Immature natural killer cell (primary cell): ENCODE measurements around the gene TPRG1. TPM values are rescaled to one million over a fixed set of nuclear protein-coding genes. Genes with fewer than 3 reads are reported as not detected.

Source experiments
- DNase-seq, 3 donors: peaks; one replicate each; pipeline ENCODE4 v3.0.0; 2022; ENCODE audit warnings: mixed read lengths in 1 of 3
- H3K27ac Mint-ChIP-seq, 6 donors: one replicate each; pipeline ENCODE4 v1.8.0; 2020; ENCODE audit warnings: mixed read lengths in 6 of 6, mild to moderate bottlenecking in 5 of 6, inconsistent platforms in 4 of 6, moderate library complexity in 3 of 6
- H3K27me3 Mint-ChIP-seq, 3 donors: one replicate each; pipeline ENCODE4 v1.8.0; 2020 to 2021; ENCODE audit warnings: low read depth in 3 of 3, mild to moderate bottlenecking in 3 of 3, mixed read lengths in 3 of 3, moderate library complexity in 3 of 3, inconsistent platforms in 1 of 3
- H3K36me3 Mint-ChIP-seq, 3 donors: one replicate each; pipeline ENCODE4 v1.8.0; 2020; ENCODE audit warnings: mixed read lengths in 3 of 3, inconsistent platforms in 2 of 3, mild to moderate bottlenecking in 2 of 3
- H3K4me1 Mint-ChIP-seq, 2 donors: one replicate each; pipeline ENCODE4 v1.8.0; 2020; ENCODE audit warnings: inconsistent platforms in 2 of 2, mild to moderate bottlenecking in 2 of 2, mixed read lengths in 2 of 2, moderate library complexity in 1 of 2
- H3K4me3 Mint-ChIP-seq, 5 donors: one replicate each; pipeline ENCODE4 v1.8.0; 2020; ENCODE audit warnings: mild to moderate bottlenecking in 5 of 5, mixed read lengths in 5 of 5, inconsistent platforms in 3 of 5, moderate library complexity in 3 of 5
- H3K9me3 Mint-ChIP-seq, 6 donors: one replicate each; pipeline ENCODE4 v1.8.0; 2020; ENCODE audit warnings: mild to moderate bottlenecking in 6 of 6, mixed read lengths in 6 of 6, inconsistent platforms in 4 of 6, moderate library complexity in 3 of 6
- polyA plus RNA-seq, 3 donors: library from polyadenylated mRNA; unstranded; fragments of 300-500 nt; fragmentation: Illumina TruSeq; gene quantifications; one replicate each; pipeline ENCODE4 v1.2.3, GENCODE V29; 2021

The TPRG1 gene
- polyA plus RNA-seq, 3 donors from 2014 or later, result 0.38 to 6.0 TPM; not detected in 1

DNA sequence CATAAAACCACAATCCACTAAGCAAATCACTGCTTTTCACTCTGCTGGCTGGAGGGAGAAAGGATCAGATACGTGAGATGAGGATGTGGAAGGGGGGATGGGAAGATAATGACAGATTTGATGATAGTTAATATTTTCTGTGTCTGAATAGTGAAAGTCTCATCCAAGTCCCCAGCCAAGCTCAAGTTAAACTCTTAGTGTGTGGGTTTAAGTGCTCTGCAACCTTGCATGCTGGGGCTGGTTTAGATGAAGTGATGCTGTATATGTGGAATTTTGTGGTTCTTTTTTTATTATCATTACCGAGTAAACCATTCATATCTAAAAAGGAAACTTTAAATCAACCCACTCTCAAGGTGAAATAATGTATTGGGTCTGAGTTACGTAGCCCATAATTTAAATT lies 111.0 kb downstream of the TPRG1 start:
- H3K36me3 Mint-ChIP-seq, result no peaks in the 10 kb centered on the region
- peaks cover 0 to 3% (median 1%) of the 10 kb centered on the region in 3 donors for H3K27me3 Mint-ChIP-seq

DNA sequence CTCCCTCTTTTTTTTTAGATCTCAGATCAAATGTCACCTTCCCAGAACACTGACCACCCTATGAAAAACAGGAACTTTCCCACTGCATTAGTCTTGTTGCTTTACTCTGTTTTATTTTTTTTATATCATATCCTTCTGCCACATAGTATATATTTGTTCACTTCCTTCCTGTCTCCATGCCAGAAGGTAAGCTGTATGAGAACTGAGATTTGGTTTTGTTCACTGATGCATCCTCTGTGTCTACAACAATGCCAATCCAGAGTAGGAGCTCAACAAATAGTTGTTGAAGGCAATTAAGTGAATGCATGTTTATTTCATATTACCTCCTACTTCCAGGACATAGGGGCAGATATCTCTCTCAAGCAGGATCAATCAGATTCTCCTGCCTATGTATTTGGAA lies 114.4 kb downstream of the TPRG1 start:
- peaks cover 0 to 2% of the 10 kb centered on the region in 2 donors for H3K4me1 Mint-ChIP-seq

More for the DNA sequence above, 111.0 kb downstream of the TPRG1 start:
- Mint-ChIP-seq H3K4me1 (peaks cover 0 to 2% of the 10 kb centered on the region in 2 donors), H3K9me3 (no peaks in the 10 kb centered on the region), H3K4me3 (no peak overlapping the region), H3K27ac (no peak overlapping the region)
- DNase-seq, result no peak

GRCh38 chr3:189286916-189287315 lies 115.1 kb downstream of the TPRG1 start:
- H3K9me3 Mint-ChIP-seq, result no peaks in the 10 kb centered on the region
- no peaks in the 10 kb centered on the region for H3K36me3 Mint-ChIP-seq
- H3K4me1 Mint-ChIP-seq, result peaks cover 0 to 2% of the 10 kb centered on the region in 2 donors
- DNase-seq, result no peak
- H3K27ac Mint-ChIP-seq, result peak overlapping the region in 1 of 6 donors; percentile 0
- H3K27me3 Mint-ChIP-seq, result peaks cover 0 to 2% (median 1%) of the 10 kb centered on the region in 3 donors
- no peak overlapping the region for H3K4me3 Mint-ChIP-seq

More for the DNA sequence above, 114.4 kb downstream of the TPRG1 start:
- DNase-seq, result no peak
- no peak overlapping the region for H3K4me3 Mint-ChIP-seq
- H3K27me3 Mint-ChIP-seq, result peaks cover 0 to 2% (median 1%) of the 10 kb centered on the region in 3 donors
- no peak overlapping the region for H3K27ac Mint-ChIP-seq
- H3K36me3 Mint-ChIP-seq, result no peaks in the 10 kb centered on the region
- no peaks in the 10 kb centered on the region for H3K9me3 Mint-ChIP-seq

DNA sequence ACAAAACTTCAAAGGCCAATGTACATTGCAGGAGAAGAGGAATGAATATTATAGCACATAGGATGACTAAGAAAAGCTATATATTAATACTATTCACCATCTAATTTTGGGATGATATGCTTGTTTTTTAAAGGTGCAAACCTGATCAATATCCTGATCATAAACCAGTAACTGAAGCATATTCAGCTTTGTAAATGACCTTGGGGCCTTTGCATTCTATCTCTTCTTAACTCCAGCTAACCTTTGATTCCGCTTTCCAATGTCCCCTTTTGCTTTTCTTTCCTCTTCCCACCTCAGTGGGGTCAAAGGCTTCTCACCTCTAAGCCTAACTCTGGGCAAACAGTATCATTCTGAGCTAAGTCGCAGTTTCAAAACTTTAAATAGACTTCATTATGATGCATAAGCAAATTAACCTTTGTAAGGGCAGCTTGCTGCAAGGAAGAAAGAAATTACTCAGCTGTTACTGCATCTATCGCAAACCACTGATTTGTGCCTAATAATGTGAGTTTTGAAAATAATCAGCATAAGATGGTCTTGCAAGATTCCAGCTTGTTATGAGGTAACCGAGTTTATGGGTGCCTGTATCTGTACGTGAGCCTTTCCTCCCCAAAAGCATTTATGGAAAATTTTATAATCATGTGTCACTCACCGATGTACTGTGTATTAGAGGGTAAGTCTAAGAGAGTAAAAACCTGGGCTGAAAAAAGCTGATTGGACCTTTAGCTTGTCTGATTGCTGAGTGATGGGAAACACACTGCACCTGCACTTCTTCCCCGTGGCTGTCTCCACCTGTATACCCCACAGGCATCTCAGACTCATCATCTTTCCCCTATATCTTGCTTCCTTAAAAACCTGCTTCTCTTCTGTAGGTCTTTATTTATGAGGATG lies 116.8 kb downstream of the TPRG1 start:
- Mint-ChIP-seq H3K36me3 (no peaks in the 10 kb centered on the region), H3K4me3 (no peak overlapping the region), H3K4me1 (peaks cover 0 to 2% of the 10 kb centered on the region in 2 donors), H3K27ac (no peak overlapping the region), H3K9me3 (no peaks in the 10 kb centered on the region), H3K27me3 (peaks cover 0 to 2% (median 1%) of the 10 kb centered on the region in 3 donors)
- DNase-seq, result no peak

GRCh38 chr3:189289251-189289650 lies 117.5 kb downstream of the TPRG1 start:
- Mint-ChIP-seq H3K4me3 (no peak overlapping the region), H3K27me3 (peaks cover 0 to 2% (median 0%) of the 10 kb centered on the region in 3 donors), H3K36me3 (no peaks in the 10 kb centered on the region), H3K4me1 (peaks cover 0 to 2% of the 10 kb centered on the region in 2 donors), H3K27ac (no peak overlapping the region), H3K9me3 (no peaks in the 10 kb centered on the region)
- no peak for DNase-seq

- Mint-ChIP-seq H3K36me3 (no peaks in the 10 kb centered on the region), H3K4me1 (no peaks in the 10 kb centered on the region), H3K27ac (no peak overlapping the region), H3K4me3 (no peak overlapping the region), H3K9me3 (no peaks in the 10 kb centered on the region), H3K27me3 (peaks cover 0 to 2% (median 2%) of the 10 kb centered on the region in 3 donors)
- DNase-seq, result no peak
Measured at GRCh38 chr3:189292667-189293484, 121.1 kb downstream of the TPRG1 start.

DNA sequence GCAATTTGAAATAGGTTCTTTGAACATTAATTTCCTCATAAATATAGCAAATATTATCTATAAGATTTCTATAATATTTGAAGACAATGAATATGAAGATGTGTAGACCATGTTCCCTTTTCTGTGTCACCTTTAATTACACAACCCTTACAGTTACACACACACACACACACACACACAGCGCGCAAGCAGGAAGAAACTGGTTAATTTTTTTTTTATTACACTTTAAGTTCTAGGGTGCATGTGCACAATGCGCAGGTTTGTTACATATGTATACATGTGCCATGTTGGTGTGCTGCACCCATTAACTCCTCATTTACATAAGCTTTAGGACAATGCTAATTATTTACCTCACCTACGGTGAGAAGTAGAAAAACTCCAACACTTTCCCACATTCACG lies 122.9 kb downstream of the TPRG1 start:
- Mint-ChIP-seq H3K27ac (no peak overlapping the region), H3K27me3 (peaks cover 0 to 2% (median 0%) of the 10 kb centered on the region in 3 donors), H3K9me3 (no peaks in the 10 kb centered on the region), H3K4me3 (no peak overlapping the region), H3K4me1 (no peaks in the 10 kb centered on the region), H3K36me3 (no peaks in the 10 kb centered on the region)
- no peak for DNase-seq

- Mint-ChIP-seq H3K27ac (no peak overlapping the region), H3K36me3 (no peaks in the 10 kb centered on the region), H3K4me1 (no peaks in the 10 kb centered on the region), H3K4me3 (no peak overlapping the region), H3K27me3 (peaks cover 0 to 2% (median 0%) of the 10 kb centered on the region in 3 donors), H3K9me3 (no peaks in the 10 kb centered on the region)
- no peak for DNase-seq
Measured at GRCh38 chr3:189295089-189295488, 123.3 kb downstream of the TPRG1 start.

- no peak for DNase-seq
- Mint-ChIP-seq H3K4me3 (no peak overlapping the region), H3K27me3 (peaks cover 0 to 4% (median 0%) of the 10 kb centered on the region in 3 donors), H3K36me3 (peaks cover 0 to 4% (median 0%) of the 10 kb centered on the region in 3 donors), H3K4me1 (no peaks in the 10 kb centered on the region), H3K9me3 (no peaks in the 10 kb centered on the region), H3K27ac (no peak overlapping the region)
Measured at GRCh38 chr3:189297932-189298331, 126.2 kb downstream of the TPRG1 start.

DNA sequence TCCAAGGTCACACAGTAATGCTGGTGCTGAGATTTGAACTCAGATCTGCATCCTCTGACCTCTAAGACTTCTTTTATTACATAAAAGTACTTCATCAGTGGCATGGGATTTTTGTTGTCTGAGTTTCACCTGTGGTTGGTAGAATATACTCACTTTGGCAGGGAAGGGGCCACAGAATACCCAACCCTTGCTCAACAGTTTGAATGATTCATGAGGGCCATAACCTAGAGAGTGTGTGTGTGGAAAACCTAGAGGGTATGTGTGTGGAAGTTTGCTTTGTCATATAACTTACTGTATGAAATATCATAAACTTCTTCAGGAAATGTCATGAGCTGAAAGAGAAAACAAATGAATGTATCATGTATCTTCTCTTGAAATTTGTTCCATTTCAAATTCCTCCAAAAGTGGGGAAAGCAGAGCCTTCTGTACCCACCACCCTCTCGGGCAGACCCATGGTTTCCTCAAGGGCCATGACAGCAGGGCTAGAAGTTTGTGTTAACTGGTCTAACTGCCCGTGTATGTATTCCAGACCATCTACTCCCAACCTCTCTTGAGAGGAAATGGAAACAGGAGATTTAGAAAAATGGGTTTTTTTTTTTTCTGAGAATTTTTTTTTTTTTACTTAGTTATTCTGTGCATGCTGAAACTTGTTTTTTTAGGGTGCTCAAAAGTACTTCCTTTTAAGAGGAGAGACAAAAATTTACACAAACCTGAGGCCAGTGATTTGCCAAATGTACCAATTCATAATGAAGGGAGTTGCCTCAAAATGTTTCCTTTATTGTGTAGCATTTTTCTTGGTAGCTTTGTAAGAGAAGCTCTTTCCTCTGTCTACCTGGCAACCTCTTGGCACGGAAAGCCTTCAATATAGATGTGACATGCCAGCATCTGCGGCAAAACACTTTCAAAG lies 127.0 kb downstream of the TPRG1 start:
- DNase-seq, result no peak
- Mint-ChIP-seq H3K36me3 (peaks cover 0 to 4% (median under 1%) of the 10 kb centered on the region in 3 donors), H3K9me3 (no peaks in the 10 kb centered on the region), H3K27me3 (peaks cover 0 to 4% (median 0%) of the 10 kb centered on the region in 3 donors), H3K27ac (no peak overlapping the region), H3K4me1 (no peaks in the 10 kb centered on the region), H3K4me3 (no peak overlapping the region)

DNA sequence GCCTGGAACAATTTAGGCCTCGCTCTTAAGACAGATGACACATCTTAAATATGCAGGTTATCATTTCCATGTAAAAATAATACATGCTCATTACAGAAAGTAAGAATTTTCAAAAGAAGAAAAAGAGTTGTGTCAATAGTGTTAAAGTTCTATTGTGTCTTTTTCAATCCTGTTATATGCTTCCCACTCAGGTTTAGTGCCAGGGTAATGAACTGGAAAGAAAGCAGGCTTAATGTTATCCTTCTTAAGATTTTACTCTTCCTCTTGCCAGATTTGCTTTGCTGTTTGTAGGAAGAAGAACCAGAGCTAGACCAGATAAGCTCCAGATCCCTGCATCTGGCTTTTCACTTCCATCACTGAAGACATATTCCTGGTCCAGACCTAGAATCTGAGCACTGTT lies 128.6 kb downstream of the TPRG1 start:
- no peak for DNase-seq
- Mint-ChIP-seq H3K36me3 (peaks cover 0 to 4% (median 4%) of the 10 kb centered on the region in 3 donors), H3K4me3 (no peak overlapping the region), H3K4me1 (no peaks in the 10 kb centered on the region), H3K27ac (no peak overlapping the region), H3K27me3 (peaks cover 0 to 4% (median 0%) of the 10 kb centered on the region in 3 donors), H3K9me3 (no peaks in the 10 kb centered on the region)

GRCh38 chr3:189301479-189301878 lies 129.7 kb downstream of the TPRG1 start:
- Mint-ChIP-seq H3K27me3 (peaks cover 0 to 4% (median 0%) of the 10 kb centered on the region in 3 donors), H3K9me3 (no peaks in the 10 kb centered on the region), H3K27ac (no peak overlapping the region), H3K4me1 (no peaks in the 10 kb centered on the region), H3K36me3 (peaks cover 0 to 4% (median 4%) of the 10 kb centered on the region in 3 donors), H3K4me3 (no peak overlapping the region)
- no peak for DNase-seq

GRCh38 chr3:189303584-189303983 lies 131.8 kb downstream of the TPRG1 start:
- H3K4me1 Mint-ChIP-seq, result no peaks in the 10 kb centered on the region
- no peaks in the 10 kb centered on the region for H3K9me3 Mint-ChIP-seq
- H3K36me3 Mint-ChIP-seq, result peaks cover 0 to 4% (median 4%) of the 10 kb centered on the region in 3 donors
- no peak overlapping the region for H3K4me3 Mint-ChIP-seq
- no peak overlapping the region for H3K27ac Mint-ChIP-seq
- H3K27me3 Mint-ChIP-seq, result peaks cover 0 to 2% (median 1%) of the 10 kb centered on the region in 3 donors
- no peak for DNase-seq
